ENCODE measurements around the gene GNS.
"Not testable (repeated sequence)": the region's sequence is repeated elsewhere in the genome, so short reads cannot be mapped to it uniquely, and the experiment has no call there.

Gene GNS

DNA sequence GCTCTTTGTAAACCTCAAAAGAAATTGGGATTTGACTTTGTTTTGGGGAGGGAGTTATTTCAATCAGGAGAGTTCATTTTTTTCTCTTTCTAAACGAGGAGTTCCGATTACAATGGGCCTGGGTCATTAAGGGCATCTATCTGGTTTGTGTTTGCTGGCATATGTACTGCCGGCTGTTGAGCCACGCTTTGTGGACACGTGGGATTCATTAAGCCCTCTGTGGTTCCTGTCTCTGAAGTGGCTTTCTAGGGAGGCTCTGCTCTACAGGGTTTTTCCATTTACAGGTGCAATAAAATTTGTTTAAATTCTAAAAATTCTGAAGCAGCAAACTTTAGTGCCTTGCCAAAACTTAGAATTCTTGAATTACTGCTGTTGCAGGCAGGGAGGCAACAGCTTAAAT is 57.9 kb downstream of the GNS start:
- in situ Hi-C loops (cut with MboI; ENCODE audit: low sequenced_read_pairs), result loop anchor here (25.0 kb wide), 1 partner anchor 164 kb away; no protein-coding TSS in a partner anchor

- in situ Hi-C loops (cut with MboI; ENCODE audit: low sequenced_read_pairs), result loop anchor here (25.0 kb wide), 1 partner anchor 163 kb away; no protein-coding TSS in a partner anchor
Observed at GRCh38 chr12:64700532-64700931, 58.7 kb downstream of the GNS start.

DNA sequence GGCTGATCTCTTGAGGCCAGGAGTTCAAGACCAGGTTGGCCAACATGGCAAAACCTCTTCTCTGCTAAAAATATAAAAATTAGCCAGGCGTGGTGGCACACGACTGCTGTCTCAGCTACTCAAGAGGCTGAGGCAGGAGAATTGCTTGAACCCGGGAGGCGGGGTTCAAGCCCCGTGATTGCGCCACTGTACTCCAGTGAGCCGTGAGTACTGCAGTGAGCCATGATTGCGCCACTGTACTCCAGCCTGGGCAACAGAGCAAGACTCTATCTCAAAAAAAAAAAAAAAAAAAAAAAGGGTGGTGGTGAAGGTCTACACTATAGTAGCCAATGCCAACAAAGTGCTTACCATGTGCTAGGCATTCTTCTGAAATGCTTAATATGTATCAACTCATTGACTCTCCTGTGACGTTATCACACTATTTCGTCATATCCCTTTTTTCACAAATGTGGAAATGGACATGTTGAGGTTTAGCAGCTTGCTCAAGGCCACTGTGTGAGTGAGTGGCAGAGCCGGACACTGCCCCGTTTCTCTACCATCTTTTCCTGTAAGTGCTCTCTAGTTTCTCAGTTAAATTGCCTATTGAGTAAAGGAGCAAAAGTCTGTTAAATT is 59.6 kb downstream of the GNS start:
- in situ Hi-C loops (cut with MboI; ENCODE audit: low sequenced_read_pairs), result loop anchor here (25.0 kb wide), 1 partner anchor 162 kb away; no protein-coding TSS in a partner anchor

GRCh38 chr12:64696080-64696741 is 63.0 kb downstream of the GNS start:
- in situ Hi-C loops (cut with MboI; ENCODE audit: low sequenced_read_pairs), result no loop called here

GRCh38 chr12:64695550-64695949 is 63.7 kb downstream of the GNS start:
- in situ Hi-C loops (cut with MboI; ENCODE audit: low sequenced_read_pairs), result no loop called here

DNA sequence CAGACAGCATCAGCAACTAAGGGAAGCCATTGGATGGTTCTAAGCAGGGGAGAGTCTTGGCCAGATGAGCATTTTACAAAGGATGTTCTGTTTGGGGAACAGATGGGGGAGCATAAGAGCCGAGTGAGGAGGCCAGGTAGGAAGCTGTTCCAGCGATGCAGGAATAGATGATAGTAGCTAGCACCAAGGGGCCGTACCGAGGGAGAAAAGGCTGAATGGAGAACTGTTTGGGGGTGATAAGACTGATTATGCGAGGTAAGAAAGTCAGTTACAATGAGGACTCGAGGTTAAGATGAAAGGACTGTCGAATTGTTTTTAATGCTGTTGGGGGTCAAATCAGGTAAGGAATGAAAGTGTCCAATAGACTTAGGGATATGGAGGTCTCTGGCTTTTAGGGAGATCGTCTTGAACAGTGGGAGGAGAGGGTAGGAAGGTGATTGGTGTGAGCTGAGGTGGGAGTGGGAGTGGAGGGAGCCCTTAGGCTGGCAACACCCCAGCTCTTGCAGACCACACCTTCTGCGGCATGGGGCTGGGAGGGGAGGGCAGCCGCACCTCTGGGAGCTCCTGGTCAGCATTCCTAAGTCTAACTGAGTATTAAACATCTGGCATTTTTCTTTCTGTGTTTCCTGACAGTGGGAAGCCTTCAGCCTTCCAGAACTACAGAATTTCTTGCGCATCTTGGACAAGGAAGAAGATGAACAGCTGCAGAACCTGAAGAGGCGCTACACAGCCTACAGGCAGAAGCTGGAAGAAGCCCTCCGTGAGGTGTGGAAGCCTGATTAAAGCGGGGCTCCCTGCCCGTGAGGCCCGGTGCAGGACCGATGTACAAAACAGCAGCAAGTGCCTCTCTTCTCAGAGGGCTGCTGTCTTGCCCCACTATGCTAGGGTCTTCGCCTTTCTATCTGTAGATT is 64.8 kb downstream of the GNS start:
- in situ Hi-C loops (cut with MboI; ENCODE audit: low sequenced_read_pairs), result no loop called here

DNA sequence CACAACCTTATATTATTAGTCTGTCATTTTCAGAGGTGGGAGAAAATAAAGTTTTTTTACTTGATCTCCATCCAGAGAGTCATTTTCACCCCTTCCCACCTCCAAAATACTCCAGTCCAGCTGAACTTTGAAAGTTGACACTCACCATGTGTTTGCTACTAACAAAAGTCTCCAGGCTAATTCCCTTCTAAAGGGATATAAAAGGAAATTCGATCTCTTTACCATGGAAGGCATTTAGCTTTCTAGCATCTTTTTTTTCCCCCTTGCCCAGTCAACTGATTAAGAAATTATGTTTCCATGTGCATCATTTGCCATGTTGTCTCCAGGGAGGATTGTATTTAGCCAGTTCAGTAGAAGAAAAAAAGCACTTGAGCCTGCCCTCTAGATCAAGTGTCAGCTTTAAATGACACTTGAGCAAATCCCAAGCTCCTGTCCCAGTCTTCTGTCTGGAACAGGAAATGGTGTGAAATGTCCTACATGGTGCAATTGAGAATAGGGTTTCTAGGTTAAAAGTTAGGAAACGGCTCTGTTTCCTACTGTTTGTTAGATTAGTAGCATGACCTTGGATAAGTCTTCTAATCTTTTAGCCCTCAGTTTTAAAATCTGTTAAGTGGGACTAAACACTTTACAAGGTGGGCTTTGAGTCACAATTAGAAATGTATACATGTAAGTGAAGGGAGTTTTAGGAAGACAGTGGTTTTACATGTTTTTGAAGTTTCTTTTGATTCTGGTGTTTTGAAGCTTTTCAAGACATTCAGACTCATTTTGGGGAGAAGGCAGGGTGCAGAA is 67.2 kb downstream of the GNS start:
- in situ Hi-C loops (cut with MboI; ENCODE audit: low sequenced_read_pairs), result no loop called here

- in situ Hi-C loops (cut with MboI; ENCODE audit: low sequenced_read_pairs), result no loop called here
Observed at GRCh38 chr12:64691227-64691794, 67.9 kb downstream of the GNS start.

DNA sequence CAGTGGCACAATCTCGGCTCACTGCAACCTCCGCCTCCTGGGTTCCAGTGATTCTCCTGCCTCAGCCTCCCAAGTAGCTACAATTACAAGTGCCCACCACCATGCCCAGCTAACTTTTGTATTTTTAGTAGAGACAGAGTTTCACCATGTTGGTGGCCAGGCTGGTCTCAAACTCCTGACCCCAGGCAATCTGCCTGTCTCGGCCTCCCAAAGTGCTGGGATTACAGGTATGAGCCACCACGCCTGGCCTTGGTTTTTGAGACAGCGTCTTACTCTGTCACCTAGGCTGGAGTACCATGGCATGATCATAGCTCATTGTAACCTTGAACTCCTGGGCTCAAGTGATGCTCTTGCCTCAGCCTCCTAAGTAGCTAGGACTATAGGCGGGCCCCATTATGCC is 69.0 kb downstream of the GNS start:
- in situ Hi-C loops (cut with MboI; ENCODE audit: low sequenced_read_pairs), result not testable (repeated sequence)

- in situ Hi-C loops (cut with MboI; ENCODE audit: low sequenced_read_pairs), result no loop called here
Observed at GRCh38 chr12:64688715-64689114, 70.5 kb downstream of the GNS start.

- in situ Hi-C loops (cut with MboI; ENCODE audit: low sequenced_read_pairs), result no loop called here
Observed at GRCh38 chr12:64688219-64688618, 71.0 kb downstream of the GNS start.

DNA sequence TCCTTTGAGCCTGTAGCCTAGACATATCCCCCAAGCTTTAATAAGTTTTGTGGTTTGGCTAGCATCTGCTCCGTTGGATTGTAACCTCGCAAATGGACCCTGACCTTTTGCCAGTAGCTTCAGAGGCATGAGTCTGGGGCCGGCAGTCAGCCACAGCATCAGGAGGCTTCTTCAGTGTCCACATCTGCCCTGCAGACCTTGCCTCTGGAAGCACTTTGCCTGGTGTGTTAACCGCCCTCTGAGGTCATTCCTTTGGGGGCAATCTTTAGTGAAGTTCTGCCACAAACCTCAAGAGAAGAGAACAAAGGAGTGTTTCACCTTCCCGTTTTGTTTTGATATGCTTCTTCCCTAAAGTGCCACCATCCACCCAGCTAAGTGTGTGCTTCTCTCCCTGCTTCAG is 71.4 kb downstream of the GNS start:
- in situ Hi-C loops (cut with MboI; ENCODE audit: low sequenced_read_pairs), result no loop called here

DNA sequence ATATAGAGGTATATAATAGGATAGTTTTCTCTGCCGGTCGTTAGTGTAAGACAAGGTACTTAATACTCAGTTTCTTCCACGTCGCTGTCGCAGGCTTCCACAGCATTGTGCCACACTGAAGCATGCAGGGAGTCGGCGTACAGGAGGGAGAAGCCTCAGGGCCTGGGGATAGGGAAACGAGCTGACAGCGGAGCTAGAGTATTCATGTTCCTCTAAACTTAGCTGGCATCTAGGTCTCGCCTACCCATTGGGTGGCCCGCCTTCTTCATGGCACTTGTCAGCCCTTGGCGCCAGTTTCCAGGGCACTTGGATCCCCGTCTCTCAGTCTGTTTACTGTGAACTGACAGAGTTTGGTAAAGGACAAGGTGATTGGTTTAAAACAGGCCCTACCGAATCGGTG is 73.6 kb downstream of the GNS start:
- in situ Hi-C loops (cut with MboI; ENCODE audit: low sequenced_read_pairs), result no loop called here

DNA sequence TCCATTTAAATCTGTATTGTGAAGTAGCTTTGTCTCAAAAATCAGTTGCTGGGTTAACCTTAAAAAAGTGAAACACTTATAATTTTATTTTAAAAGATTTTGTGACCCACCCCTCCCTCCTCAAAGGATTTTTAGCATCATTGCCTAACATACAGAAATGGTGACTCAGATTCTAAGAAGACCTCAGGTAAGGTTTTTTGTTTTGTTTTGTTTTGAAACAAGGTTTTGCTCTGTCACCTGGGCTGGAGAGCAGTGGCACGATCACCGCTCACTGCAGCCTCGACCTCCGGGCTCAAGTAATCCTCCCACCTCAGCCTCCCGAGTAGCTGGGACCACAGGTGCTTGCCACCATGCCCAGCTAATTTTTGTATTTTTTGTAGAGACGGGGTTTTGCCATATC is 74.2 kb downstream of the GNS start:
- in situ Hi-C loops (cut with MboI; ENCODE audit: low sequenced_read_pairs), result no loop called here

DNA sequence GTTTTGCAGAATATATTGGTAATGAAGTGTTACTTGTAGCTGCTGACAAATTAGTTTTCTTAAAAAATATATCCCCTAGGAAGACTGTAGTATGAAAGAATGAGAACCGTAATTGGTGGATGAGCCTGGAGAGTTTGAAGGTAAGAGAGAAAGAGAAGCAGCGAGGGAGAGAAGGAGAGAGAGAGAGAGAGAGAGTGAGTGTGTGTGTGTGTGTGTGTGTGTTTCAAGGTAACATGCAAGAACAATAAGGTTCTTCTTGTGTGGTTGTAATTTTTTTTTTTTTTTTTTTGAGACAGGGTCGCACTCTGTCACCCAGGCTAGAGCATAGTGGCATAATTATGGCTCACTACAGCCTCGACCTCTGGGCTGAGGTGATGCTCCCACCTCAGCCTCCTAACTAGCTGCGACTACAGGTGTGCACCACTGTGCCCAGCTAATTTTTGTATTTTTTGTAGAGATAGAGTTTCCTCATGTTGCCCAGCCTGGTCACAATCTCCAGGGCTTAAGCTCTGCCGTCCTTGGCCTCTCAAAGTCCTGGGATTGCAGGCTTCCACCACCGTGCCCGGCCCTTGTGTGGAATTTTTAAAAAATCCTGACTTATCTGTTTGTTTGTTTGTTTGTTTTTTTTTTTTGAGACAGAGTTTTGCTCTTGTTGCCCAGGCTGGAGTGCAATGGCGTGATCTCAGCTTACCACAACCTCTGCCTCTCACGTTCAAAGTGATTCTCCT is 75.2 kb downstream of the GNS start:
- in situ Hi-C loops (cut with MboI; ENCODE audit: low sequenced_read_pairs), result no loop called here

- in situ Hi-C loops (cut with MboI; ENCODE audit: low sequenced_read_pairs), result no loop called here
Observed at GRCh38 chr12:64682572-64683277, 76.5 kb downstream of the GNS start.

DNA sequence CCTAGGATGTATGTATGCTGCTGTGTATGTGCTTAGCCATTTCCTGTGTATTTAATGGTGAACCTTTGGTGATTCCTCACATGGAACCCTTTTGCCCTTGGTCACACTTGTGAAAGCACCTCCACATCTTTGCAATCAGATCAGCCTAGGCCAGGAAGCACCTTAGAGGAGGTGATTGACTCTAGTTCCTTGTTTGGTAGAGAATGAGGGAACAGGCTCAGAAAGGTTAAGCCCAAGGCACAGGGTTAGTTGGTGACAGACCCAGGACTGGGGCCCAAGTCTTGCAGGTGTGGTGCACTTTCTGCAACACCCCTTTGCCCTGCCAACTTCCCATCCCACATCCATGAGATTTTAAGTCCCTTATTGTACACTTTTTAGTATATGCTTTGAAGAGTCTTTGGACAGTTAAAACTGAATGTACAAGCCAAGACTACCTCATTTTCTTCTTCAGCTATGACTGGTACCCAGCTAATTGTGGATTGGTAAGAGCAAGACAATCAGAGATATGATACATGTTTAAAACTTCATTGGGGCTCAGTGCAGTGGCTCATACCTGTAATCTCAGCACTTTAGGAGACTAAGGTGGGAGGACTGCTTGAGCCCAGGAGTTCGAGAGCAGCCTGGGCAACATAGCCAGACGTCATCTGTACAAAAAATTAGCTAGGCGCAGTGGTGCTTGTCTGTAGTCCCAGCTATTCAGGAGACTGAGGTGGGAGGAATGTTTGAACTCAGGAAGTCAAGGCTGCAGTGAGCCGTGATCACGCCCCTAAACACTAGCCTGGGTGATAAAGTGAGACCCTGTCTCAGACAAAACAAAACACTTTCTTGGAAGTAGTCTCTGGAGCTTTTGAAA is 77.8 kb downstream of the GNS start:
- in situ Hi-C loops (cut with MboI; ENCODE audit: low sequenced_read_pairs), result no loop called here

DNA sequence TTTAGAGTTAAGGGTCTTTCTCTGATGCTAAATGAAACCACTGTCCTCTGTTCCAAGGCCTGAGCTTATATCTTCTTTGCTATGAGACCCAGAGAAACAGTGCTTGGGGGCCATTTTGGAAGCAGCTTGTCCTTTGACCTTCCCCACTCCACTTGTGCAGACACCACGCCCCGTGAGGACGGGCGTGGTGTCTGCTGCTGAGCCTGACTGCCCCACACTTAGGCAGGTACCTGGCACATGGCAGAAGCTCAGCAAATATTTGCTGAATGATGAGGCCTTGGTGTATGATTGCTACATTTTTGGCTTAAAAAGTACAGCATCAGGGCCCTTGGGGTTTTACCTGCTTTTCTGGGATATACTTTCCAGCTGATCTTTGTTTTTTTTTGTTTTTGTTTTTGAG is 79.0 kb downstream of the GNS start:
- in situ Hi-C loops (cut with MboI; ENCODE audit: low sequenced_read_pairs), result no loop called here

All from hTERT RPE-1 (cell line).